T-helper 2 cell (primary cell): ENCODE results near the gene FCSK.
"Not testable (repeated sequence)": the region's sequence is repeated elsewhere in the genome, so short reads cannot be mapped to it uniquely, and the experiment has no call there.

ENCODE experiments used
- DNase-seq, 5 experiments: peaks; one replicate each; pipeline versions ENCODE4 v3.0.0 to v3.0.0-alpha.2; 2012 to 2022

FCSK gene

DNA sequence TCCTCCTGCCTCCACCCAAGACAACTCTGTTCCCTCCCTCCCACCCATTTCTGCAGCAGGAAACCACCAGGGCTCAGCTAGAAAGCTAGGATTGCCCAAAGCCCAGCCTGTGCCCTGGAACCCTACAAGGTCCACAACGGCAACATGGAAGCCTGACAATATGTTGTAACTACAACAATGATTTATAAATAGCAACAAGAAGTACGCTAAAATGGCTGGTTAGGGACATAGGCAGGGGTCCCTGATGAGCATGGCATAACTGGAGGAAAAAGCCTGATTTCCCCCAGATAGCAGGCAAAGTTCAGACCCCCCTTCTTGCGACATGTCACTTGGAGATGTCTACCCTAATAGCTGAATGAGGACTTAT is 22.1 kb upstream of the FCSK start:
- DNase-seq = no peak

DNA sequence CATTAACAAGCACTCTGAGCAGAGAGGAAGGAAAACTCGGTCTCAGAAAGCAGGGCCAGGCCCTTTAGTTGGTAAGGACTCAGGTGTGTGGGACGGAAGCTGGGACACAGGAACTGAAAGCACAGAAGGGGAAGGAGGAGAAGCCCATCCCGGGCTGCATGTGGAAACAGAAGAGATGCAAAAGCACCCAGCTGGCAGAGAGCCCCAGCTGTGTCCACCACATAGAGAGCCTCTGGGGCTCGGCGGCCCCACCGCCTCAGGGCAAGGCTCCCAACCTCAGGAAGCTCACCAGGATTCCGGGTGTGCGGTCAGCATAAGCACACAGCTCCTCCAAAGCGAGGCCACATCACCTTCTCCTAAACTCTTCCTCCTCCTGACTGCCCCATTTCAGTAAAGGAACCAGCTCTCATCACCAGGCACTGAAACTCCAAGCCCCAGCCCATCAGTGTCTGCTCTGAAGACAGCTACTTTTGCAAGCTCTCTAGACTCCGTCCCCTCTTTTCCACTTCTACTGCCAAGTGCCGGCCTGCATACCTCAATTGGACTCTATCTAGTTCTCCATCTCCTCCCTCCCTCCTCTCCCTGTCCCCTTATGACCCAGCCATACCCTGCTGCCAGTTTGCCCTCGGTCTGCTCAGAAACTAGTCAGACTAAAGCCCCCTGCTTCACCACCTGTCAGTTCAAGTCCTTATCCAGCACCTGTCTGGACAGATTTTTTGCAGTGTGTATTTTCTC is 21.5 kb upstream of the FCSK start:
- DNase-seq = no peak

DNA sequence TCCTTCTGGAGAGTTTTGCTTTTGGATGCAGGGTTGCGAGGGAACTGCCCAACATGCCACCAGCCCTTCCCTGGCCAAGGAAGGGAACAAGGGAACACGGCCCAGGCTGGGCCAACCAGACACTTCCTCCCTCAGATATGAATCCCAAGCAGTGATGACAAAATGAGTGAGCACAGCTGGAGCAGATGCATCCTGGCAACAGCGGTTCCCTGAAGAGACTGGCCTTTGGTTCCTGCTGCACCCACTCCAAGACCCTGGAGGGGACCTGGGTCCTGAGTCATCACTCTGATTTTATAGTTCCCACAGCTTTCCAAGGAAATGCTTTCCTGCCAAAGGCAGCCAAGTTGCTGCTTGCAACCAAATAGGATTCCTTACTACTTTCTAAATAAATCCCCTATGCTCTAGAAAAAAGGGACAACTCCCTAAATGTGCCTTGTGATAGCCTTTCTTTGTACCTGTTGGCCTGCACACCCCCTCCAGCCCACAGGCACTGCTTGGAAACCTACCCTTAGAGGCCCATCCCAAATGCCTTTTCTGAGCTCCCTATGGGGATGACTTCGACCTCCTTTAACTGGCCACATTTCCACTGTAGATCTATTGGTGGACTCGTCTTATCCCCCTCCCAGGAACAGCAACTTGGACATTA is 20.8 kb upstream of the FCSK start:
- DNase-seq = no peak

DNA sequence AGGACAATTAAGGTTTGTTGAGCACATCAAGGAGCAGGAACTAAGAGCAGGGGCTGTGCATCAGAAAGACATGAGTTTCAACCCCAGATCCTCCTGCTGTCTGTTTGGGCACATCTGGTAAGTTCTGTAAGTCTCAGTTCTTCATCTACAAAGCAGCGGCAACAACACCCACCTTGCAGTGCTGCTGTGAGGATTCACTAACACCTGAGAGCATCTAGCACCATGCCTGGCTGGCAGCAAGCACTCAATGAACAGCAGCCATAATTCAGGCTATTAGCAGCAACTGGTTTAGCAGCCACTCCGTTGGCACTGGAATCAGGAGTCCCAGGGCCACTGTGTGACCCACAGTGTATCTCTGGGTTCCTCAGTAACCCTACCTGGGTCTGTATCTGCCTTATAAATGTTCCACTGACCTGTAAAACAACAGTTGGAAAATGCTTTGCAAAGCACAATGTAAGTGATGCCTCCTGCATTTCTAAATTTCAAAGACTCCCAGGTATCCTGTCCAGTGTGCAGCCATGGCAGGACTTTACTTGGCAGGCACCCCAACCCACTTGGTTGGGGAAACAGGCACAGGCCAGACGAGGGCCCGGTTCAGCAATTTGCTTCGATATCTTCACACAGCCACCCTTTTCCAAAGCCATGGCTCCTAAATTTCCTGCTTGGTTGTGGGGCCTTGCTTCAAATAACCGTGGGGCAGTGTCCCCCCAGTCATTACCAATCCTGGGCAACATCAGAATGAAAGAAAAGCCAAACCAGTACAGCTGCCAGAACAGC is 19.7 kb upstream of the FCSK start:
- DNase-seq = no peak

DNA sequence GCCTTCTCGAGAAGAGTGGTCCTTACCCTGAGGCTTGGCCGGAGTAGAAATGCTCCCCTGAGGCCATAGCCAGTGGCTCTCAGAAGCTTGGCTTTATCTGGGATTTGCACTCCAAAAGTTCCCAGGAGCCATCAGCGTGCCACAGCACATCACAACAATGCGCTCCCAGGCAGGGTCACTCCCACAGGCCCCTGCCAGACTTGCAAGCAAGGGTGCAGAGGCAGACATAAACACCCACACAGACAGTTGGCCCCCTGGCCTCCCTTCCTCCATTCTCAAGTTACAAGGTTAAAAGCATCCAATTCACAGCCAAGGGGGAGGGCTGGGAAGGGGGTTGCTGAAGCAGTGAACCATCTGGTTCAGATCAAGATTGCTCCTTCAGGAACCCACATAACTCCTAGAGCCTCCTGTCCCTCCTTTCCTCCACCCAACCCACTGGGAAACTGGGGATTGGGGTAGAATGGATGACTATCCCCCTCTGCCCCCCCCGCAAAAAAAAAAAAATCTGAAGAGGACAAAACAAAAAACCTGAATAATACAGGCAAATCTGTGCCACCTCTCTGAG is 17.3 kb upstream of the FCSK start:
- no peak for DNase-seq

DNA sequence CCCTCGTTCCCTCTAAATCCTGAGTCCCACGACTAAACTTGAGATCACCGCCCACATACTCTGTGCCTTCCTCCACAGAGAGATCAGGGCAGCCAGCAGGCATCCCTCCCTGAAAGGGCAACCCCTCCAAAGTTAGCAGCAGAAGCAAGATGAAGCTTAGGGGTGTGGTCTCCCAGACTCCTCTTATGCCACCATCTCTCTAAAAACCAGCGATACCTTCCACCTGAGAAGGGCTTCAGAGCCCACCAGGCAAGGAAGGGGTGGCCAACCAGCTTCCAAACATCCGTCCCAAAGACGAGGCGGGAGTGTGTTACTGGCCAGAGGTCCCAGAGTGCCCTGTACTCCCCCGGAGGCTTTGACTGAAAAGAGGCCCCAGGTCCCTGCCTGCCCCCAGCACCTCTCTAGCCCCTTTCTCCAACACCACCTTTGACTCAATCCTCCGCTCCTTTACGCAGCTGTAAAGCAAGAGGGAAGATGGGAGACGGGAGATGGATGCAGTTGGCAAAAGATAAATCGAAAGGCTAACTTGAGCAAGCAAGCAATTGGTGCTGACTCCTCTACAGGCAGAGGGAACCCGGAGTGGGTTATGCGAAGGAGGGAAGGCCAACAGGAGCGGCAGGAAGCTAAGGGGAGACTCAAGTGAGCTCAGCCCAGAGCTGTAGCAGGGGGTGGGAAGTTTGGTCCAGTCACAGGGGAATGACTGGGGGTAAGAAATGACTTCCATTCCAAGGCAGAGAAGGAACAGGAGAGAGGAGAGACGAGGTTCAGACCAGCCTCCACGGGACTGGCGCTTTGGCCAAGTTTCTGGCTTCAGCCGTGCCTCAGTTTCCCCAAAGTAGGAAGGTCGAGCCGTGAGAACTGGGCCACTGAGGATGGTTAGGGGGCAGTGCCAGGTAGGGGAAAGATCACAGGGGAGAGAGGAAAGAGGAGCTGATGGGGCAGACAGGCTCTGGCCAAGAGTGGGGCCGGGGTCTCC is 16.5 kb upstream of the FCSK start:
- DNase-seq = no peak

DNA sequence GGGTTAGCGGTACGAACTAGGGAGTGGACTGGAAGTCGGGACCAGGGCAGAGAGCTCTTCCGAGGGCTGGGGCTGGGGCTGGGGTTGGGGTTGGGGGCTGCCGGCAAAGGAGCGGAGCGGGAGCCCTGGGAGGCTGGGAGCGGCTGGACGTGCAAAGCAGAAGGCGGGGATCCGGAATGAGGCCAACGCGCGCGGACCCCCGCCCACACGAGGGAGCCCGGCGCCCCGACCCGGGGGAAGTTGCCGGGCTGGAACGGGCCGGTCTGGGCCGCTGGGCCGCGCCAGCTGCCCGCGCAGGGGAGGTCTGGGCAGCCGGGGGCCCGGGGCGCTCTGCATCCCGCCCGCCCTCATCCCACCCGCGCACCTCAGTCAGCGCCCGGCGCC is 15.8 kb upstream of the FCSK start:
- DNase-seq = no peak

DNA sequence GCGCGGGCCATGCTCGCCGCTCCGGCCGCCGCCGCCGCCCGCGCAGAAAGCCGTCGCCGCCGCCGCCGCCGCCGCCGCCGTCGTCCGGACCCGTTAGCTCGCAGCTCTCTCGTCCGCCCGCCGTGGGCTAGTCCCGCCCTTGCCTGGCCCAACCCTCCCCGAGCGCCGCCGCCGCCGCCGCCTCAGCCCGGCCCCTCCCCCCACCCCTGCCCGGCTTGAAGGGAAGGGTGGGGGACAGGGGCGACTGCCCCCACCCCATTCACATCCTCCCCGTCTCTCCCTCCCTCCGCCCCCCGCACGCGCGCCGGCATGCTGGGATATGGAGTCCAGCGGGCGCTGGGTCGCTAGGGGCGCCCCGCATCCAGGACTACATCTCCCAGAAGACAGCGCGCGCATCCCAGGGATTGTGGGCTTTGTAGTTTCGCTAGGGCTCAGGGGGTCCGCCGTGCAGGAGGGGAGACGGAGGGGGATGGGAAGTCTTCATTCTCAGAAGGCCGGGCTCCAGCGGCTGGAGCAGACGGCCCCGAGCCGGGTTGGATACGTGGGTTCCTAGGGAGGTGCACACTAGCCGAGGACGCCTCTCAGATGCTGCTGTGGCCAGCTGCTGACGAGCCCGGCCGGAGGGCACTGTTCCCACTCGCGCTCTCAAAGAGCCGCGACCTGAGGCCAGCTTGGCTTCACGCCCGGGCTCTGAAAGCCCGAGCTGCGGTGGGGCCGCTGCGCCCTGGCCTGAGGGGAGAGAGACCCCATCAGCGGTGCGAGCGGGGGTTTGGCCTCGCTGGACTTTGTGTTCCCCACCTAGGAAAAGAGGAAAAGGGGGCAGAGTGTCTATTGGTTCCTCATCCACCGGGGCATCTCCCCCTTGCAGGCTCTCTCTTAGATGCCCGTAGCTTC is 15.2 kb upstream of the FCSK start, which contains the start of gene ST3GAL2:
ST3GAL2 (minus strand) TSS at position 132 of the 894 bp plus-strand sequence. CDS start 40,570 bp downstream, outside the sequence.
- DNase-seq = peak; percentile 85 to 97 (median 89)

DNA sequence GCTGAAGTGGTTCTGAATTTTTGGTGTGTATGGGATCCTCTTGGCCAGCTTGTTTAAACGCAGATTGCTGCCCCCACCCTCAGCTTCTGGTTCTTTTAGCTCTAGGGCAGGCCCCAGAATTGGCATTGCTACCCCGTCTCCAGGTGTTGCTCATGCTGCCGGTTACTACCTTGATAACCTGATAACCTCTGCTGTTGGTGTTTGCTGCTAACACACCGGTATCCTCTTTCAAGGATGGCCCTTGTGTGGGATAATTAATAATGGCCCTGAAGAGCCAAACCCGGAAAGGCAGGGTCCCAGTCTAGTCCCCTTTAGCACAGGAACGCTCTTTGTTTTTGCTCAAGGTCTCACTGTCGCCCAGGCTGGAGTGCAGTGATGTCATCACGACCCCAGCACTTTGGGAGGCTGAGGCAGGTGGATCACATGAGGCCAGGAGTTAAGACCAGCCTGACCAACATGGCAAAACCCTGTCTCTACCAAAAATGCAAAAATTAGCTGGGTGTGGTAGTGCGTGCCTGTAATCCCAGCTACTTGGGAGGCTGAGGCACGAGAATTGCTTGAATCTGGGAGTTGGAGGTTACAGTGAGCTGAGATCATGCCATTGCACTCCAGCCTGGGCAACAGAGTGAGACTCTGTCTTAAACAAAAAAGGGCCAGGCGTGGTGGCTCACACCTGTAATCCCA is 14.2 kb upstream of the FCSK start:
- DNase-seq = no peak

DNA sequence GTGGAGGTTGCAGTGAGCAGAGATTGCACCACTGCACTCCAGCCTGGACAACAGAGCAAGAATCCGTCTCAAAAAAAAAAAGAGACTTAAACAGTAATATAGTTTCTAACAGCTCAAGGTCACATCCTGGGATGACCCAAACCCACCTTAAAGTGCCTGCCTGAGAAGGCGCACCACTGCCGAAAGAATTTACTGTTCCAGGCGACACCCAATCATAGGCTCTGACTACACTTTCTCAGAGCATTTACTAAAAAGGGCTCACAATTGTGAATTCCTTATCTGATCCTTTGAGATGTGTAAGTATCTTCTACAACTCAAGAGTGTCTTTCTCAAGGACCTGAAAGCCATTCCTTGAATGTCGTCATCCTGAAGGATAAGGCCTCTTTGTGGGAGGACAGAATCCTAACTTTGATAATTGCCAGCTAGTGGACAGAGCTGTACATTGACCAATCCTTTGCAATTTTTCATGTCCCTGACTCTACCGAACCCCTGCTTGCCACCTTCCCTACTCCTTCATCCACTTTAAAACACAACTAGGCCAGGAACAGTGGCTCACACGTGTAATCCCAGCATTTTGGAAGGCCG is 12.9 kb upstream of the FCSK start:
- DNase-seq = no peak

DNA sequence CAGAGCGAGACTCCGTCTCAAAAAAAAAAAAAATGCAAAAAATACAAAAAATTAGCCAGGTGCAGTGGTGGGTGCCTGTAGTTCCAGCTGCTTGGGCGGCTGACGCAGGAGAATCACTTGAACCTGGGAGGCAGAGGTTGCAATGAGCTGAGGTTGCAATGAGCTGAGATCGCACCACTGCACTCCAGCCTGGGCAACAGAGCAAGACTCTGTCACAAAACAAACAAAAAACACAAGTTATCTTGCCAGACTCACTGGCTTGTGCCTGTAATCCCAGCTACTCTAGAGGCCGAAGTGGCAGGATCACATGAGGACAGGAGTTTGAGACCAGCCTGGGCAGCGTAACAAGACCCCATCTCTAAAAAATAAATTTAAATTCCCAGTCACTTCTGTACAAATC is 12.1 kb upstream of the FCSK start:
- no peak for DNase-seq

DNA sequence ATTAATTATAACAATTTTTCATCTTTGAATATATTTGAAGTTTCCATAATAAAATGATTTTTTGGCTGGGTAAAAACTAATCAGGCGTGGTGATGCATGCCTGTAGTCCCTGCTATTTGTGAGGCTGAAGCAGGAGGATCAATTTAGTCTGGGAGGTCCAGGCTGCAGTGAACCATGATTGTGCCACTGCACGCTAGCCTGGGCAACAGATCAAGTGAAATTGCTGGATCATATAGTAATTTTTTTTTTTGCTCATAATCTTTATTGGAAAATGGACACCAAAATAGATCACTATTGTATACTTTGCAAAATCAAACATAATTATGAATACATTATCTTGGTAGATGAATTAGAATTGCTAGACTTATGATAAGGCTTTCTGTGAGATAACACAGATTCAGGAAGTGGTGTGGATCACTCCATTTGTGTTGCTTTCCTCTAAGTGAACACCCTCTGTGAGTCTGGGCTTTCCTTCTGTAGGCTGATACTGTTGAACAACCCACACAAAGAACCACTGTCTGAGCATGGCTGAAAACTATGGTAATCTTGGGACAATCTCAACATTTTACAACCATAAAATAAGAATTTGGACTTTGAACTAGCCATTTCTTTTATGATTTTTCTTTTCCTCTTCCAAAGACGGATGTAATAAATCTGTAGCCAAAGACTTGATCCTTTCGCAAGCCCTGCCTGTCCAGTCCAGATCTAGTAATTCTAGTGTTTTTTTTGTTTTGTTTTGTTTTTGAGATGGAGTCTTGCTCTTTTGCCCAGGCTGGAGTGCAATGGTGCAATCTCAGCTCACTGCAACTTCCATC is 9.9 kb upstream of the FCSK start:
- DNase-seq = no peak

DNA sequence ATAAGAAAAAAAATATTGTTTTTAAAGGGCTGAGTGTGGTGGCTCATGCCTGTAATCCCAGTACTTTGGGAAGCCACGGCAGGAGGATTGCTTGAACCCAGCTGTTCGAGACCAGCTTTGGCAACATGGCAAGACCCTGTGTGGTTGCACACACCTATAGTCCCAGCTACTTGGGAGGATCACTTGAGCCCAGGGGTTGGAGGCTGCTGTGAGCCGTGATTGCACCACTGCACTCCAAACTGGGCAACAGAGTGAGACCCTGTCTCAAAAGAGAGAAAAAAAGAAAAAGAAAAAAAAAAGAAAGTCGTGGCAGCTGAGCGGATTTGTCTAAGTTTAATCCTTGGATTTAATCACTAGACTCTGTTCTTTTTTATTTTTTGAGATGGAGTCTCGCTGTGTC is 6.3 kb upstream of the FCSK start:
- no peak for DNase-seq

DNA sequence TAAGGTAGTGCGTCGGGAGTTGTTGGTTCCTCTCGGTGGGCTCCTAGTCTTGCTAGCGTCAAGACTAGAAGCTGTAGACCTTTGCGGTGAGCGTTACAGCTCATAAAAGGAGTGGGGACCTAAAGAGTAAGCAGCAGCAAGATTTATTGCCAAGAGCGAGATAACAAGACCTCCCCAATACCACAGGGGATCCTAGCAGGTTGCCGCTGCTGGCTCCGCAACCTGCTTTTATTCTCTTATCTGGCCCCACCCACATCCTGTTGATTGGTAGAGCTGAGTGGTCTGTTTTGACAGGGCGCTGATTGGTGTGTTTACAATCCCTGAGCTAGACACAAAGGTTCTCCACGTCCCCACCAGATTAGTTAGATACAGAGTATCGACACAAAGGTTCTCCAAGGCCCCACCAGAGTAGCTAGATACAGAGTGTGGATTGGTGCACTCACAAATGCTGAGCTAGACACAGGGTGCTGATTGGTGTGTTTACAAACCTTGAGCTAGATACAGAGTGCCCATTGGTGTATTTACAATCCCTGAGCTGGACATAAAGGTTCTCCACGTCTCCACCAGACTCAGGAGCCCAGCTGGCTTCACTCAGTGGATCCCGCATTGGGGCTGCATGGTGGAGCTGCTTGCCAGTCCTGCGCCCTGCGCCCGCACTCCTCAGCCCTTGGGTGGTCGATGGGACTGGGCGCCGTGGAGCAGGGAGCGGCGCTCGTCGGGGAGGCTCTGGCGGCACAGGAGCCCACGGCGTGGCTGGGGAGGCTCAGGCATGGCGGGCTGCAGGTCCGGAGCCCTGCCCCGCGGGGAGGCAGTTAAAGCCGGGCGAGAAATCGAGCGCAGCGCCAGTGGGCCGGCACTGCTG is 4.0 kb upstream of the FCSK start:
- not testable (repeated sequence) for DNase-seq

DNA sequence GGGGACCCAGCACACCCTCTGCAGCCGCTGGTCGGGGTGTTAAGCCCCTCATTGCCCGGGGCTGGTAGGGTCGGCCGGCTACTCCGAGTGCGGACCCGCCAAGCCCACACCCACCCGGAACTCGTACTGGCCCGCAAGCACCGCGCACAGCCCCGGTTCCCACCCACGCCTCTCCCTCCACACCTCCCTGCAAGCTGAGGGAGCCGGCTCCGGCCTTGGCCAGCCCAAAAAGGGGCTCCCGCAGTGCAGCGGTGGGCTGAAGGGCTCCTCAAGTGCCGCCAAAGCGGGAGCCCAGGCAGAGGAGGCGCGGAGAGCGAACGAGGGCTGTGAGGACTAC is 3.4 kb upstream of the FCSK start:
- DNase-seq = not testable (repeated sequence)

DNA sequence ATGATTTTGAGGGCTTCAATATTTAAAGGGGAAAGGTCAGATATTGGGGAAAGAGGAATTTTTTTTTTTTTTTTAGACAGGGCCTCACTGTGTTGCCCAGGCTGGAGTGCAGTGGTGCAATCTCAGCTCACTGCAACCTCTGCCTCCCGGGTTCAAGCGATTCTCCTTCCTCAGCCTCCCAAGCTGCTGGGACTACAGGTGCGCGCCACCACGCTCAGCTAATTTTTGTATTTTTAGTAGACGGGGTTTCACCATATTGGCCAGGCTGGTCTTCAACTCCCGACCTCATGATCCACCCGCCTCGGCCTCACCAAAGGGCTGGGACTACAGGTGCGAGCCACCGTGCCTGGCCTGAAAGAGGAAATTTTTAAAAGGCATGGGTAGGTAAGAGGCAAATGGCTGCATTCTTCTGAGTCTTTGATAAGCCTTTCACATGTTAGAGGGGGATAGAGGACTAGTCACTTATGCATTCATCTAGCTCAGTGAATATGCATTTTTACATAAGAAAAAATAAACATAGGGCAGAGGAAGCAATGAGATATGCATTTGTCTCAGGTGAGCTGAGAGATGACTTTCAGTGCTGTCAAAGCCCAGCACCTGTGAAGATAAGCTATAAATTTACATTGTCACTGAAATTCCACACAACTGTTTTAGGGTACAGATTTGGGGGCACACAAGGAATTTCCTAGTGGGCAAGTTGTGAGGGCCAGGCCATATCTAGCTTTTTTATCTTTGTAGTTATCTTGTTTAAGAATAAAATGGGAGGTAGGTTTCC is 1.1 kb upstream of the FCSK start:
- DNase-seq = no peak

DNA sequence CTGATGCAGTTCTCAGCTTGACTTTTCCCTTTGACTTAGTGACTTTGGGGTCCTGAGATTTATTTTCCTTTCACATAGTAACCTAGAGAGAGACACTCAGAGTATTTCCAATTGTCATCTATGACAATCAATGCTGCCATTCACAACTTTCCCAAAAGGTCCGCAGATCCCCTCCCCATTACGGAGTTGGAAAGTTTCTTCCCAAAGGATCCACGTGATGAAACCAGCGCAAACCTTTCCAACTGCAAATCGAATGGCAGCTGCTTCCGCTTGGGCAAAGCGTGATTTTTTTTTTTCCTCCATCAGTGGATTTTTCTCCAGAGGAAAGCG is 538 bp upstream of the FCSK start:
- DNase-seq = no peak

DNA sequence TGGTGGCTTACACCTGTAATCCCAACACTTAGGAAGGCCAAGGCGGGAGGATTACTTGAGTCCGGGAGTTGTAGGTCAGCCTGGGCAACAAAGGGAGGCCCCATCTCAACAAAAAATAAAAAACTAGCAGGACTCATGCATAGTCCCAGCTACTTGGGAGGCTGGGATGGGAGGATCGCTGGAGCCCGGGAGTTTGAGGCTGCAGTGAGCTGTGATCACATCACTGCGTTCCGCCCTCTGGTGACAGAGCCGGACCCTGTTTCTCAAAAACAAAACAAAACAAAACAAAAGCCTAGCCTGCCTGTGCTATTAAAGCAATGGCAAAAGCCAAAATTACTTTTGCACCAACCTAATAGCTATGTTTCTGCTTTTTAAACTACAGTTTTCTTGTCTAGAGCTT is 1.5 kb downstream of the FCSK start:
- no peak for DNase-seq
